ENCODE results near the gene WDR41.

- TF ChIP-seq CTCF (IDR thresholded peaks at IDR 0.05) (no peak), NFYB (CRISPR knock-in tag; conservative IDR thresholded peaks at IDR 0.05; ENCODE audit: low read depth) (no peak), PRDM15 (CRISPR knock-in tag; IDR thresholded peaks at IDR 0.05) (no peak), ATF1 (CRISPR knock-in tag; IDR thresholded peaks at IDR 0.05) (no peak), ETV6 (CRISPR knock-in tag; IDR thresholded peaks at IDR 0.05) (no peak)
Observed at GRCh38 chr5:77486344-77486962, 5.7 kb downstream of the WDR41 start.
